NT2/D1 (cell line): ENCODE results near the gene TUBA4A.

Experiments used
- SUZ12 ChIP-seq: IDR thresholded peaks from 2 replicates; pipeline ENCODE4 v1.6.1; 2011; ENCODE audit not compliant: insufficient read length, insufficient read depth; ENCODE audit errors: extremely low read depth
- YY1 ChIP-seq: IDR thresholded peaks from 2 replicates; pipeline ENCODE4 v1.6.1; 2011; ENCODE audit not compliant: insufficient read length, insufficient read depth

GRCh38 chr2:219253753-219254589 lies at the start of gene TUBA4A:
- TF ChIP-seq YY1: no peak
- peak; percentile 84 for TF ChIP-seq SUZ12
